ENCODE results near the gene PCGF3. TPM values are rescaled to one million over a fixed set of nuclear protein-coding genes. Genes with fewer than 3 reads are reported as not detected.
A peak's percentile ranks its signal among the peaks of the same experiment; 100 is the strongest.

Gene PCGF3
- total and polyA plus RNA-seq, 9 of the 15 experiments (the other 6 are each of a cell fraction or from before 2014, with no cell fraction given) = 2.6 to 46.1 (median 20.3) TPM

- peak; percentile 76 for TF ChIP-seq CTCFL (IDR thresholded peaks at IDR 0.05; ENCODE audit: borderline replicate concordance, insufficient read depth, low read depth, low read length, poor library complexity, severe bottlenecking)
- TF ChIP-seq CTCF (IDR thresholded peaks at IDR 0.05 in 2 of 3, conservative IDR thresholded peaks at IDR 0.05 in 1 of 3; ENCODE audit: insufficient read depth in 2 of 3, low read depth in 1 of 3, low read length in 3 of 3) = peak; percentile 86 to 92 (median 86)
- TF ChIP-seq POLR2G (IDR thresholded peaks at IDR 0.05; ENCODE audit: low read depth, low read length) = peak; percentile 66
- no peak for TF ChIP-seq ZNF436 (CRISPR knock-in tag; IDR thresholded peaks at IDR 0.05)
- no peak for TF ChIP-seq ILK (tag; IDR thresholded peaks at IDR 0.05; ENCODE audit: borderline replicate concordance, low read depth)
- TF ChIP-seq STAG1 (CRISPR knock-in tag; IDR thresholded peaks at IDR 0.05; ENCODE audit: borderline replicate concordance) = peak; percentile 69
- TF ChIP-seq TEAD1 (CRISPR knock-in tag; IDR thresholded peaks at IDR 0.05) = peak in 1 of 2 experiments; percentile 87; a peak in 1 of 4 replicates
- no peak for TF ChIP-seq POLR2A (conservative IDR thresholded peaks at IDR 0.05)
- no peak for TF ChIP-seq SRF (CRISPR knock-in tag; IDR thresholded peaks at IDR 0.05)
Observed at GRCh38 chr4:742742-743311, 37.2 kb downstream of the PCGF3 start (continued).

All from K562 (cell line).